Measurements from ENCODE around the gene MICB. TPM values are rescaled to one million over a fixed set of nuclear protein-coding genes. Genes with fewer than 3 reads are reported as not detected.
"Not testable (repeated sequence)": the region's sequence is repeated elsewhere in the genome, so short reads cannot be mapped to it uniquely, and the experiment has no call there.

MICB gene
- total RNA-seq, 1 donor from 2014 or later = 17.6 TPM

DNA sequence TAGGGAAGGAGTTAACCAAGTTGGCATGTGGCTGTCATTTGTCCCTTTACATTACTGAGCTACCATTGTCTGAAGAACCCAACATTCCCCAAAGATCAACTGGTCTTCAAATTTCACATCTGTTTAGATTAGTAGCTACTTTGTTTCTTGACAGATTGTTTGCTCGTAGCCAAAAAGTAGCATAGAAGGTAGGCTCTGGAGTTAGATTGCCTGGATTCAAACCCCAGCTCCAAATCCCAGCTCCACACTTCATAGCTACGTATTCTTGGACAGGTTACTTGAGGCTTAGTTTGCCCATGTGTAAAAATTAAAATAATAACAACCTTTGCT is 50.6 kb downstream of the MICB start:
- Mint-ChIP-seq H3K27me3 (no peaks in the 10 kb centered on the region), H3K27ac (peak overlapping the region; percentile 53), H3K9me3 (no peaks in the 10 kb centered on the region), H3K4me3 (no peak overlapping the region), H3K36me3 (ENCODE audit: low read depth) (peaks cover 8% of the 10 kb centered on the region), H3K4me1 (peaks cover 45% of the 10 kb centered on the region)
- ATAC-seq (ENCODE audit: low read depth) = no peak
- CTCF ChIA-PET = interaction anchor here (0.8 to 25.8 kb wide), 6 partner anchors 11 to 282 kb away, joined by 3 to 773 read pairs (median 12); partner anchors contain the start of genes BAG6, LST1, LTA and LTB
- POLR2A ChIA-PET = interaction anchor here (0.7 to 8.7 kb wide), 11 partner anchors 9 to 286 kb away, joined by 3 to 234 read pairs (median 6); partner anchors contain the start of genes LSM2, LTA, LTB and MICB
- intact Hi-C loops (cut with micrococcal nuclease) = loop anchor here (10.0 kb wide), 1 partner anchor 646 kb away; the partner anchor contains the start of genes GPSM3 and PBX2
- TF ChIP-seq, protein P1, sequence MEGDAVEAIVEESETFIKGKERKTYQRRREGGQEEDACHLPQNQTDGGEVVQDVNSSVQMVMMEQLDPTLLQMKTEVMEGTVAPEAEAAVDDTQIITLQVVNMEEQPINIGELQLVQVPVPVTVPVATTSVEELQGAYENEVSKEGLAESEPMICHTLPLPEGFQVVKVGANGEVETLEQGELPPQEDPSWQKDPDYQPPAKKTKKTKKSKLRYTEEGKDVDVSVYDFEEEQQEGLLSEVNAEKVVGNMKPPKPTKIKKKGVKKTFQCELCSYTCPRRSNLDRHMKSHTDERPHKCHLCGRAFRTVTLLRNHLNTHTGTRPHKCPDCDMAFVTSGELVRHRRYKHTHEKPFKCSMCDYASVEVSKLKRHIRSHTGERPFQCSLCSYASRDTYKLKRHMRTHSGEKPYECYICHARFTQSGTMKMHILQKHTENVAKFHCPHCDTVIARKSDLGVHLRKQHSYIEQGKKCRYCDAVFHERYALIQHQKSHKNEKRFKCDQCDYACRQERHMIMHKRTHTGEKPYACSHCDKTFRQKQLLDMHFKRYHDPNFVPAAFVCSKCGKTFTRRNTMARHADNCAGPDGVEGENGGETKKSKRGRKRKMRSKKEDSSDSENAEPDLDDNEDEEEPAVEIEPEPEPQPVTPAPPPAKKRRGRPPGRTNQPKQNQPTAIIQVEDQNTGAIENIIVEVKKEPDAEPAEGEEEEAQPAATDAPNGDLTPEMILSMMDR (IDR thresholded peaks at IDR 0.05) = no peak
- DNase-seq = no peak

DNA sequence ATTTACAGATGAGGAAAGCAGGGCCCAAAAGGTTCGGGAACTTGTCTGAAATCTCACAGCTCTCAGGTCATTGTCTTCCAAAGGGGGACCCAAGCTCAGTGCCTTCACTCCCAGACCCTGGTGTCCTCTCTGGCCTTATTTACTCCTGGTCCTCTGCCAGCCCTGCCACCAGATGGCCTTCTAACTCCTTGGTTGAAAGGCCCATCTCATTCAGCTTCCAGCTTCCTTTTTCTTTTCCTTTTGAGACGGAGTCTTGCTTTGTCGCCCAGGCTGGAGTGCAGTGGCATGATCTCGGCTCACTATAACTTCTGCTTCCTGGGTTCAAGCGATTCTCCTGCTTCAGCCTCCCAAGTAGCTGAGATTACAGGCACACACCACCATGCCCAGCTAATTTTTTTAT is 53.4 kb downstream of the MICB start:
- H3K27me3 Mint-ChIP-seq; H3K9me3 Mint-ChIP-seq; H3K36me3 Mint-ChIP-seq (ENCODE audit: low read depth): not testable (repeated sequence)
- H3K4me1 Mint-ChIP-seq = peaks cover 58% of the 10 kb centered on the region
- H3K4me3 Mint-ChIP-seq = peak overlapping the region; percentile 81
- peak; percentile 52 for DNase-seq
- H3K27ac Mint-ChIP-seq = peak overlapping the region; percentile 87
- ChIA-PET POLR2A (interaction anchor here (0.7 to 8.7 kb wide), 19 partner anchors 8 to 312 kb away, joined by 3 to 234 read pairs (median 5); partner anchors contain the start of genes DDX39B, LST1, LTA and LTB), CTCF (interaction anchor here (0.8 to 25.8 kb wide), 23 partner anchors 9 to 284 kb away, joined by 3 to 773 read pairs (median 4); partner anchors contain the start of genes AIF1, BAG6, DDX39B and LST1)
- intact Hi-C loops (cut with micrococcal nuclease) = loop anchor here (1.0 kb wide), 4 partner anchors 9 to 279 kb away; no protein-coding TSS in a partner anchor
- ATAC-seq (ENCODE audit: low read depth) = peak; percentile 19

DNA sequence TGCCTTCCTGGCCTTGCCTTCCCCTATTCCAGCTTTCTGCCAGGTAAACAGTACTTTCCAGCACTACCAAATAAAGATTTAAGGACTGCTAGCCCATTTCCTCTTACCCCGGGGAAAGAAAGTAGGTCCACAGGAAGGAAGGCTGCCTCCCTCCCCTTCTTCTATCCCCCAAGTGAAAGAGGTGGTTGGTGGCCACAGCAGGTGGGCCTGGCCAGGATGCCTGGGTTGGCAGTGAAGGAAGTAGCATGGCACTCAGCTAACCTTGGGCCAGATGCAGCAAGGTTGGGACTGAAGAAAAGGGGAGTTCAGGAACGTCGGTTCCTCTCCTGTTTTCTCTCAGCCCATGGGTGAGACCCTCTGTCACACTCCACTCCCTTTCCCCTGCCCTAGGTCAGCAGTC is 58.4 kb downstream of the MICB start:
- intact Hi-C loops (cut with micrococcal nuclease) = no loop called here
- TF ChIP-seq, protein P1 (IDR thresholded peaks at IDR 0.05) = no peak
- Mint-ChIP-seq H3K36me3 (ENCODE audit: low read depth) (peaks cover 13% of the 10 kb centered on the region), H3K4me1 (peaks cover 73% of the 10 kb centered on the region), H3K4me3 (no peak overlapping the region), H3K9me3 (no peaks in the 10 kb centered on the region), H3K27me3 (no peaks in the 10 kb centered on the region), H3K27ac (peak overlapping the region; percentile 41)
- DNase-seq (no peak), ATAC-seq (ENCODE audit: low read depth) (no peak)
- POLR2A ChIA-PET = interaction anchor here (0.9 to 9.2 kb wide), 10 partner anchors 8 to 1761 kb away, joined by 3 to 580 read pairs (median 4); partner anchors contain the start of genes ABHD16A, C6orf47, LST1 and LTA
- CTCF ChIA-PET = interaction anchor here (21.5 to 25.8 kb wide), 2 partner anchors 22 to 42 kb away, joined by 611 to 773 read pairs; partner anchors contain the start of genes LST1, LTA, LTB and NCR3

DNA sequence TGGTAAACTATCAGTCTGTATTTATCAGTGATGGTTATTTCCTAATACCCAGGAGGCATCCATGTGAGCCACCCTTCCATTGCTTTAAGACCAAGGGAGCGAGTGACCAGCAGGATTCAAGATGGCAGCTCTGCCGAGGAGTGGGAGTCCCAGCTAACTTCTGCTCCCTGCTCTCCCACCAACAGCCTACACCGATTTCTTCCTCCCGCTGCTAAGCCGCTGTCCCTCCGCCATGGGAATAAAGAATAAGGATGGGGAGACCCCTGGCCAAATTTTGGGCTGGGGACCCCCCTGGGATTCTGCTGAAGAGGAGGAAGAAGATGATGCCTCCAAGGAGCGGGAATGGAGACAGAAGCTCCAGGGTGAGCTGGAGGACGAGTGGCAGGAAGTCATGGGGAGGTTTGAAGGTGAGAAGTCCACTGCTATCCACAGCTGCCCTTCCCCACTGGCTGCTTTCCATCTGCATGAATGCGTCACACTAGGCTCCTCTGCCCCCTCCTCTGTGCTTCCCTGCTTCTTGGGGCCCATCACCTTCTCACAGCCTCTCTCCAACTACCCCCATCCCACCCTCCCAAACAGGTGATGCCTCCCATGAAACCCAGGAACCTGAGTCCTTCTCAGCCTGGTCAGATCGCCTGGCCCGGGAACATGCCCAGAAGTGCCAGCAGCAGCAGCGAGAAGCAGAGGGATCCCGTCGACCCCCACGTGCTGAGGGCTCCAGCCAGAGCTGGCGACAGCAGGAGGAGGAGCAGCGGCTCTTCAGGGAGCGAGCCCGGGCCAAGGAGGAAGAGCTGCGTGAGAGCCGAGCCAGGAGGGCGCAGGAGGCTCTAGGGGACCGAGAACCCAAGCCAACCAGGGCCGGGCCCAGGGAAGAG is 59.7 kb downstream of the MICB start:
- Mint-ChIP-seq H3K4me3 (peak overlapping the region; percentile 83), H3K9me3 (no peaks in the 10 kb centered on the region), H3K4me1 (peaks cover 78% of the 10 kb centered on the region), H3K36me3 (ENCODE audit: low read depth) (peaks cover 13% of the 10 kb centered on the region), H3K27ac (peak overlapping the region; percentile 30), H3K27me3 (no peaks in the 10 kb centered on the region)
- intact Hi-C loops (cut with micrococcal nuclease) = no loop called here
- ATAC-seq (ENCODE audit: low read depth) (no peak), DNase-seq (no peak)
- POLR2A ChIA-PET = interaction anchor here (0.7 to 9.2 kb wide), 14 partner anchors 9 to 340 kb away, joined by 3 to 580 read pairs (median 13); partner anchors contain the start of genes ABHD16A, ATP6V1G2, BAG6 and C6orf47
- CTCF ChIA-PET = interaction anchor here (21.5 to 25.8 kb wide), 2 partner anchors 21 to 40 kb away, joined by 611 to 773 read pairs; partner anchors contain the start of genes LST1, LTA, LTB and NCR3
- TF ChIP-seq, protein P1 (IDR thresholded peaks at IDR 0.05) = no peak

DNA sequence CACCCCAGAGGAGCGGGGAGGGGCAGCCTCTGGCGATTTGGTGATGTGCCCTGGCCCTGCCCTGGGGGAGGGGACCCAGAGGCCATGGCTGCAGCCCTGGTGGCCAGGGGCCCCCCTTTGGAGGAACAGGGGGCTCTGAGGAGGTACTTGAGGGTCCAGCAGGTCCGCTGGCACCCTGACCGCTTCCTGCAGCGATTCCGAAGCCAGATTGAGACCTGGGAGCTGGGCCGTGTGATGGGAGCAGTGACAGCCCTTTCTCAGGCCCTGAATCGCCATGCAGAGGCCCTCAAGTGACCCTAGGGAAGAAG is 60.3 kb downstream of the MICB start:
- ChIA-PET POLR2A (interaction anchor here (1.0 to 9.2 kb wide), 13 partner anchors 7 to 274 kb away, joined by 4 to 580 read pairs (median 19); partner anchors contain the start of genes ATP6V1G2, BAG6, C6orf47 and DDX39B), CTCF (interaction anchor here (21.5 to 25.8 kb wide), 2 partner anchors 20 to 40 kb away, joined by 611 to 773 read pairs; partner anchors contain the start of genes LST1, LTA, LTB and NCR3)
- intact Hi-C loops (cut with micrococcal nuclease) = no loop called here
- DNase-seq (no peak), ATAC-seq (ENCODE audit: low read depth) (no peak)
- H3K4me3 Mint-ChIP-seq = peak overlapping the region; percentile 83
- H3K27me3 Mint-ChIP-seq = no peaks in the 10 kb centered on the region
- H3K9me3 Mint-ChIP-seq = no peaks in the 10 kb centered on the region
- peak overlapping the region; percentile 94 for H3K27ac Mint-ChIP-seq
- H3K36me3 Mint-ChIP-seq (ENCODE audit: low read depth) = peaks cover 16% of the 10 kb centered on the region
- TF ChIP-seq, protein P1 (IDR thresholded peaks at IDR 0.05) = no peak
- H3K4me1 Mint-ChIP-seq = peaks cover 84% of the 10 kb centered on the region

Data from activated B cell treated with CpG ODN at 0.5 μM for 24 hours (primary cell).